COLO668 (cell line): Measurements from ENCODE around the gene RNF115.
"Not testable (repeated sequence)": the region's sequence is repeated elsewhere in the genome, so short reads cannot be mapped to it uniquely, and the experiment has no call there.

ENCODE experiments used
- DNase-seq: peaks from one replicate; lab custom pipeline; 2025; ENCODE audit not compliant: unreplicated experiment; lab: John Stamatoyannopoulos, UW

RNF115 gene

DNA sequence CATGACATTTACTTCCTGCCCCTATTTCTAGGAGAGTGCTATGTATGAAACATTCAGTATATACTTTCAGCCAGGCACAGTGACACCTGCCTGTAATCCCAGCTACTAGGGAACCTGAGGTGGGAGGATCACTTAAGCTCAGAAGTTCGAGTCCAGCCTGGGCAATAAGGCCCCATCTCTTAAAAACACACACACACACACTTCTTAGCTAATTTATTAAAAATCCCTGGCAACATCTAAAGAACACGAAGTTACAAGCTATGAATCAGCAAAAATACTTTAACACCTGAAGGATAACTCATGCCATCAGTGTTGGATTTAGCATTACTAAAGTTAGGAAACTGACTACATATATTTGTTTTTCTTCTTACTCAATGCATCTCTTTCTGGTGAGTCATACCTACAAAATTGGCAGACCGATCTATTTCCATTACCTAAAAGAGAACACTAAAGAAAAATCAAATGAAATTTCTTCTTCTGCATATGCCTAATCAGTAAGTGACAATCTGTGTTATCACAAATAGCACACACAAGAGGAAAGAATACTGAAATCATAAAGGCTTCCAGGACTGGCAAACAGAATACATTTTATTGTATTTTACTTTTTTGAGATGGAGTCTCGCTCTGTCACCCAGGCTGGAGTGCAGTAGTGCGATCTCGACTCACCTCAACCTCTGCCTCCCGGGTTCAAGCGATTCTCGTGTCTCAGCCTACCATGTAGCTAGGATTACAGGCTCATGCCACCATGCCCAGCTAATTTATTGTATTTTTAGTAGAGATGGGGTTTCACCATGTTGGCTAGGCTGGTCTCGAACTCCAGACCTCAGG is 41.4 kb downstream of the RNF115 start:
- DNase-seq: no peak

DNA sequence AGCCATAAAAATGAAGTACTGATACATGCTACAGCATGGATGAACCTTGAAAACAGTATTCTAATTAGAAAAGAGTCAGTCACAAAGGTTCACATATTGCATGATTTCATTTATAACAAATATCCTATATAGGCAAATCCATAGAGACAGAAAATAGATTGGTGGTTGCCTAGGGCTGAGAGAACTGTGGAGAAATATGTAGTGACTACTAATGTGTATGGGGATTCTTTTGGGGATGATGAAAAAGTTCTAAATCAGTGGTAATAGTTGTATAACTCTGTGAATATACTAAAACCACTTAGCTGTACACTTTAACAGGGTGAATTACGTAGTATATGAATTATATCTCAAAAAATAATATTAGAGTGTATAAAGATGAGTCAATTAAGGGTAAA is 45.8 kb downstream of the RNF115 start:
- no peak for DNase-seq

DNA sequence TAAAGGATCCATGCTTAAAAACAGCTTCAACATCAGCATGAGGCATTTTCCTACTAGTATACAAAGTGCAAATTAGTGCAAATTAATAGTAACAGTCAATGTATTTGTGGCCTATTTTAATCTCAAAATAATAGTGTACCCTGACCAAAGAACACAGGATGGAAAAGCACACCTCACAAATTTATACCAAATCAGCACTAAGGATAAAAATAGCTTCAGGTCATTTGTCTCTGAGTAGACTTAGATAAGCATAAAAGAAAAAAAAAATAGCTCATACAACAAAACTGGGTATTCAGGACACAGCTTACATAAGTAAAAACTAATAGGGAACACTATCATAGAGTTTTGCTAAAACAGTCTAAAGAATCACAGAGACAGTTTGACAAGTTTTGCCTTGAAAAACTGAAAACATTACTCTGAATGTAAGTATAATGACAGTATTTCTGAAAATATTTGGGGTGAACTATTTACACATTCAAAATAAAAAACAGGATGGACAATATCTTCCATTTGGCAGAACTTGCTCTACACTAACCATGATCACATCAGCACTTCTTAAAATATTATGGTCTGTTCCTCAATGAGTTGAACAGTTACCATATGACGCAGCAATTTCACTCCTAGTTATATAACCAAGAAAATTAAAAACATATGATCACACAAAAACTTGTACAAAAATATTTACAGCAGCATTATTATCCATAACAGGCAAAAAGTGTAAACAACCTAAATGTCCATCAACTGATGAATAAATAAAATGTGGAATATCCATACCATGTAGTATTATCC is 46.3 kb downstream of the RNF115 start:
- no peak for DNase-seq

DNA sequence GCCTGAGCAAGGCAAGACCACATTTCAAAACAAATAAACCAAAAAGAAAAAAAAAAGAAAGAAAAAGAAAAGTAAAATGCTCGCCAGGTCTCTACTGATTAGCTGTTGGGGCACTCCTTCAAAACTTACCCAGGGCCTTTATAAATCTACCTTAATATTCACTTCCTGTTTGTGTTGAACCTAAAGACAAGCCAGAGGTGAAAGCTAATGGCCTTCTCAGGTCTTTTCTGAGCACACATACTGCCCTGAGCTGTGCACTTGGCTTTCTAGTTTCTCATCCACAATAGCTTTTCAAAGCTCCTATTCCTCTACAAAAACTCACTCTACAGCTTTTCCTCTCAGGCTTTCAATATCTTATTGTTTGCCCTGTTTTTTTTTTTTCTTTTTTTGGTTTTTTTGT is 50.5 kb downstream of the RNF115 start:
- DNase-seq: no peak

- DNase-seq: no peak
Measured at GRCh38 chr1:145771056-145771455, 52.8 kb downstream of the RNF115 start.

GRCh38 chr1:145768004-145768403 is 55.9 kb downstream of the RNF115 start:
- DNase-seq: not testable (repeated sequence)

- not testable (repeated sequence) for DNase-seq
Measured at GRCh38 chr1:145766926-145767325, 57.0 kb downstream of the RNF115 start.

DNA sequence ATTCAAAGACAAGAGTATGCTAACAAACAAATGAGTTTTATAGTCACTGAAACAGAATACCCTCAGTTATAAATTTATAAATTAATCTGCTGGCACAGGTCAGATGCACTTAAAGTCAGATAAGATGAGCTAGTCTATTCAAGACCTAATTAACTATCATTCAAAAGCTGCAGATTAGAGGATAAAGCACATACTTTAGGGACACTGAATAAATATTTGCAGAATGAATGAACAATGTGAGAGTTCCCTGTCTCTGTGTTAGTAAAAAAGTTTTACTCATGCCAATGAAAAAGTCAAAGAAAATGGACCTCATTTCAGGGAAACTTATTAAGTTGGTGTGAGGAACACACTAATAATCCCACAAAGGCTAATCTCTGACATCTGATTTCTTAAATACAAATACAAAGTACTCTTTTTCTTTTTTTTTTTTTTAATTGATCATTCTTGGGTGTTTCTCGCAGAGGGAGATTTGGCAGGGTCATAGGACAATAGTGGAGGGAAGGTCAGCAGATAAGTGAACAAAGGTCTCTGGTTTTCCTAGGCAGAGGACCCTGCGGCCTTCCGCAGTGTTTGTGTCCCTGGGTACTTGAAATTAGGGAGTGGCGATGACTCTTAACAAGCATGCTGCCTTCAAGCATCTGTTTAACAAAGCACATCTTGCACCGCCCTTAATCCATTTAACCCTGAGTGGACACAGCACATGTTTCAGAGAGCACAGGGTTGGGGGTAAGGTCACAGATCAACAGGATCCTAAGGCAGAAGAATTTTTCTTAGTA is 58.1 kb downstream of the RNF115 start:
- not testable (repeated sequence) for DNase-seq

DNA sequence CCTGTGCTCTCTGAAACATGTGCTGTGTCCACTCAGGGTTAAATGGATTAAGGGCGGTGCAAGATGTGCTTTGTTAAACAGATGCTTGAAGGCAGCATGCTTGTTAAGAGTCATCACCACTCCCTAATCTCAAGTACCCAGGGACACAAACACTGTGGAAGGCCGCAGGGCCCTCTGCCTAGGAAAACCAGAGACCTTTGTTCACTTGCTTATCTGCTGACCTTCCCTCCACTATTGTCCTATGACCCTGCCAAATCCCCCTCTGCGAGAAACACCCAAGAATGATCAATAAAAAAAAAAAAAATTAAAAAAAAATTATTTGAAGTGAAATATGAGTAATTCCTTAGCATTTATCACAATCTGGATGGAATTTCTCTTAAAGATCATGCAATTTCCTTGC is 58.8 kb downstream of the RNF115 start:
- not testable (repeated sequence) for DNase-seq

GRCh38 chr1:145764231-145764940 is 59.5 kb downstream of the RNF115 start:
- not testable (repeated sequence) for DNase-seq

- not testable (repeated sequence) for DNase-seq
Measured at GRCh38 chr1:145762001-145762400, 61.9 kb downstream of the RNF115 start.

DNA sequence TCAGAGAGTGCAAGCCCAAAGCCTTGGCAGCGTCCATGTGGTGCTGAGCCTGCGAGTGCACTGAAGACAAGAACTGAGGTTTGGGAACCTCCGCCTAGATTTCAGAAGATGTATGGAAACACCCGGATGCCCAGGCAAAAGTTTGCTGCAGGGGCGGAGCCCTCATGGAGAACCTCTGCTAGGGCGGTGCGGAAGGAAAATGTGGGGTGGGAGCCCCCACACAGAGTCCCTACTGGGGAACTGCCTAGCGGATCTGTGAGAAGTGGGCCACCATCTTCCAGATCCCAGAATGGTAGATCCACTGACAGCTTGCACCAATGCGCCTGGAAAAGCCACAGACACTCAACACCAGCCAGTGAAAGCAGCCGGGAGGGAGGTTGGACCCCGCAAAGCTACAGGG is 62.4 kb downstream of the RNF115 start:
- DNase-seq: not testable (repeated sequence)

GRCh38 chr1:145760395-145760949 is 63.4 kb downstream of the RNF115 start:
- not testable (repeated sequence) for DNase-seq

DNA sequence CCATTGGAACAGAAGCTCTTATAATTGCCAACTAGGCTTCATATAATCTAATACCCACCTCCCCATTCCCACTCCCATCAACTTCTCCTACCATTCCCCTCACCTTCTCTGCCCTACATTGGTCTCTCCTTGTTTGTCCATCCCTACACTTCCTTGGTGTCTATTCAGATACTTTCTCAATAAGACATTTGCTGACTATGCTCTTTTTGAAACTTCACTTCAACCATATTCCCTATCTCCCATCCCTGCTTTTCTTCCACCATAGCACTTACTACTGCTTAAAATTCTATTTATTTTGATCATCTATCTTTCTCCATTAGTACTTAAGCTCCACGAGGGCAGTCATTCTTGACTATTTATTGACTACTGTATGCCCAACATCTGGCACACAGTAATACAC is 64.2 kb downstream of the RNF115 start:
- DNase-seq: no peak

GRCh38 chr1:145758575-145758974 is 65.3 kb downstream of the RNF115 start:
- no peak for DNase-seq

GRCh38 chr1:145758116-145758515 is 65.8 kb downstream of the RNF115 start:
- DNase-seq: no peak

GRCh38 chr1:145757420-145757819 is 66.5 kb downstream of the RNF115 start:
- no peak for DNase-seq

DNA sequence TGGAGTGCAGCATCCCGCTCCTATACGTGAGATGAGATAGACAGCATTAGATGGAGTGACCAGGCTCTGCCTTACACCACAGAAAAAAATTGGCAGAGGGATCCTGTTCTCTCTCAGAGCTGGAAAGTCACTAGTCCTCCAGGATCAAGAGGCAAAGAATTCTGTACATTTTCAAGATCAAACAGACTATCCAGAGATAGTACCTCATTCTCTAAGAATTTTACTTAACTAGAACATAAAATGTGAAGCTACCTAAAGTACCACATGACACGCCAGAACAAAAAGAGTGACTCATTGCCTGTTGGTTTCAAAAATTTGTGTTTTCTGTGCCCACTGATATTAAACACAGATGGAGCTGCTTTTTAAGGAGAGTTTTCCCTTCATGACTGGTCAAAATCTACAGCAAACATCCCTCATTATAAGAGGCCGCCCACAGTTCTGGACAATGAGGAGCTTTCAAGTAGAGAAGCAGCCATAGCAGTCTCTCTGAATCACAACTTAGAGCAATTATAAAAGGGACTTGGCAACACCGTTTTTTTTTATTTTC is 72.3 kb downstream of the RNF115 start:
- no peak for DNase-seq

- DNase-seq: no peak
Measured at GRCh38 chr1:145750426-145750825, 73.5 kb downstream of the RNF115 start.
